NCI-H2227 (cell line): ENCODE data around the gene KRTAP2-1.
"Not testable (repeated sequence)": the region's sequence is repeated elsewhere in the genome, so short reads cannot be mapped to it uniquely, and the experiment has no call there.

Experiments
- DNase-seq: peaks from one replicate; lab custom pipeline; 2025; ENCODE audit not compliant: unreplicated experiment; lab: John Stamatoyannopoulos, UW

The KRTAP2-1 gene

GRCh38 chr17:41058741-41059140 lies 11.6 kb upstream of the KRTAP2-1 start:
- no peak for DNase-seq

GRCh38 chr17:41057547-41057946 lies 10.4 kb upstream of the KRTAP2-1 start:
- no peak for DNase-seq

GRCh38 chr17:41055130-41055529 lies 8.0 kb upstream of the KRTAP2-1 start, which contains the start of gene KRTAP2-2:
KRTAP2-2 (minus strand) TSS chr17:41055230; CDS start chr17:41055211, 19 bp downstream.
- not testable (repeated sequence) for DNase-seq

- not testable (repeated sequence) for DNase-seq
These were observed 7.4 kb upstream of the KRTAP2-1 start for GRCh38 chr17:41054556-41054955.

- DNase-seq: no peak
These were observed 6.9 kb upstream of the KRTAP2-1 start for GRCh38 chr17:41054025-41054424.

GRCh38 chr17:41052566-41052965 lies 5.5 kb upstream of the KRTAP2-1 start:
- DNase-seq: no peak

GRCh38 chr17:41049110-41049509 lies 2.0 kb upstream of the KRTAP2-1 start:
- DNase-seq: no peak

- DNase-seq: no peak
These were observed 1.3 kb upstream of the KRTAP2-1 start for GRCh38 chr17:41048441-41048840.

GRCh38 chr17:41042953-41043352 lies 4.2 kb downstream of the KRTAP2-1 start:
- DNase-seq: no peak

- DNase-seq: not testable (repeated sequence)
These were observed 6.1 kb downstream of the KRTAP2-1 start, which contains the start of gene KRTAP1-1 for GRCh38 chr17:41040783-41041571. KRTAP1-1 (minus strand) TSS chr17:41041450; CDS start chr17:41041397, 53 bp downstream.

GRCh38 chr17:41037853-41038350 lies 9.2 kb downstream of the KRTAP2-1 start:
- no peak for DNase-seq

GRCh38 chr17:41034346-41034935 lies 12.7 kb downstream of the KRTAP2-1 start, which contains the start of gene KRTAP1-3:
KRTAP1-3 (minus strand) TSS chr17:41034874; CDS start chr17:41034821, 53 bp downstream.
- not testable (repeated sequence) for DNase-seq

- DNase-seq: no peak
These were observed 17.4 kb downstream of the KRTAP2-1 start, which contains the start of gene KRTAP1-4 for GRCh38 chr17:41029633-41030245. KRTAP1-4 (minus strand) TSS chr17:41030195; CDS start chr17:41030078, 117 bp downstream.

- DNase-seq: no peak
These were observed 20.2 kb downstream of the KRTAP2-1 start, which contains the start of gene KRTAP1-5 for GRCh38 chr17:41026715-41027471. KRTAP1-5 (minus strand) TSS chr17:41027208; CDS start chr17:41027155, 53 bp downstream.

GRCh38 chr17:41024697-41025096 lies 22.4 kb downstream of the KRTAP2-1 start:
- DNase-seq: no peak

GRCh38 chr17:41020336-41020735 lies 26.8 kb downstream of the KRTAP2-1 start:
- DNase-seq: no peak

GRCh38 chr17:41019415-41019814 lies 27.7 kb downstream of the KRTAP2-1 start:
- DNase-seq: no peak

GRCh38 chr17:41018541-41018940 lies 28.6 kb downstream of the KRTAP2-1 start:
- DNase-seq: no peak

- no peak for DNase-seq
These were observed 30.4 kb downstream of the KRTAP2-1 start for GRCh38 chr17:41016578-41017215.

- no peak for DNase-seq
These were observed 31.7 kb downstream of the KRTAP2-1 start for GRCh38 chr17:41015454-41015853.
